IMR-90 (cell line): ENCODE data around the gene SNCA. TPM values are rescaled to one million over a fixed set of nuclear protein-coding genes. Genes with fewer than 3 reads are reported as not detected.

Experiments
- ATAC-seq: fragments of 200-7000 bp; cut with Tn5 transposase; 2 replicates; pipeline ENCODE4 v1.9.1; 2020; ENCODE audit warnings: low read depth, mild to moderate bottlenecking, moderate library complexity
- BruUV-seq: library from RNA; stranded (reverse); fragments of 400-500 nt; replicated peaks from 2 replicates; lab custom pipeline; 2021; lab: Mats Ljungman, UMichigan
- CTCF ChIA-PET: fragments of 300-600 bp; formaldehyde crosslinking; extraction: SDS; loops from one replicate; lab custom pipeline; 2021; ENCODE audit warnings: antibody characterized with exemption; lab: Yijun Ruan, JAX
- POLR2A ChIA-PET: fragments of 300-600 bp; sonication (Branson Sonifier 250); formaldehyde crosslinking; loops from one replicate; lab custom pipeline; 2022; ENCODE audit warnings: antibody characterized with exemption; ENCODE audit not compliant: unreplicated experiment; lab: Charles Lee
- DNase-seq: peaks from one replicate; pipeline ENCODE4 v3.0.0; 2013
- H2AFZ ChIP-seq: replicated peaks from 2 replicates; pipeline ENCODE3; 2013; ENCODE audit warnings: low read length, mild to moderate bottlenecking; ENCODE audit not compliant: poor library complexity
- H2AK5ac ChIP-seq: 2 replicates; pipeline ENCODE4 v1.6.1; 2013; ENCODE audit warnings: low read depth, low read length, inconsistent platforms
- H2AK9ac ChIP-seq: replicated peaks from 2 replicates; pipeline ENCODE3; 2013; ENCODE audit warnings: mild to moderate bottlenecking, low read depth, low read length, moderate library complexity; ENCODE audit not compliant: poor library complexity
- H2BK120ac ChIP-seq: 2 replicates; pipeline ENCODE4 v1.6.1; 2013; ENCODE audit warnings: low read depth, low read length, inconsistent platforms
- H2BK15ac ChIP-seq: 3 replicates; pipeline ENCODE4 v1.6.1; 2013; ENCODE audit warnings: low read depth, low read length, inconsistent platforms
- H2BK20ac ChIP-seq: 2 replicates; pipeline ENCODE4 v1.6.1; 2013; ENCODE audit warnings: low read depth, mild to moderate bottlenecking, inconsistent platforms, low read length, moderate library complexity
- H2BK5ac ChIP-seq: 2 replicates; pipeline ENCODE4 v1.6.1; 2013; ENCODE audit warnings: mild to moderate bottlenecking, low read depth, low read length, inconsistent platforms; ENCODE audit not compliant: poor library complexity, severe bottlenecking
- H3K14ac ChIP-seq: replicated peaks from 2 replicates; pipeline ENCODE4 v1.6.1; 2013; ENCODE audit warnings: low read depth, low read length, inconsistent platforms
- H3K18ac ChIP-seq: 2 replicates; pipeline ENCODE4 v1.6.1; 2013; ENCODE audit warnings: low read depth, low read length, control low read depth
- H3K23ac ChIP-seq: 2 replicates; pipeline ENCODE4 v1.6.1; 2013; ENCODE audit warnings: low read depth, low read length, inconsistent platforms
- H3K27ac ChIP-seq: 2 replicates; pipeline ENCODE4 v1.5.1; 2013; ENCODE audit warnings: mild to moderate bottlenecking, control low read depth, low read length; ENCODE audit not compliant: insufficient read depth
- H3K27me3 ChIP-seq: 2 replicates; pipeline ENCODE4 v1.6.1; 2013; ENCODE audit warnings: low read length; ENCODE audit not compliant: control insufficient read depth, insufficient read depth
- H3K36me3 ChIP-seq: 2 replicates; pipeline ENCODE4 v1.6.1; 2013; ENCODE audit warnings: low read length, mixed read lengths; ENCODE audit not compliant: control insufficient read depth, insufficient read depth
- H3K4ac ChIP-seq: 2 replicates; pipeline ENCODE4 v1.6.1; 2013; ENCODE audit warnings: low read depth, low read length, inconsistent platforms
- H3K4me1 ChIP-seq: 2 replicates; pipeline ENCODE4 v1.6.1; 2013; ENCODE audit warnings: low read length, mixed read lengths; ENCODE audit not compliant: control insufficient read depth, insufficient read depth
- H3K4me2 ChIP-seq: 2 replicates; pipeline ENCODE4 v1.6.1; 2013; ENCODE audit warnings: low read depth, mild to moderate bottlenecking, control low read depth, low read length, moderate library complexity
- H3K4me3 ChIP-seq: 2 replicates; pipeline ENCODE4 v1.5.1; 2013; ENCODE audit warnings: low read depth, mild to moderate bottlenecking, control low read depth, low read length, moderate library complexity; ENCODE audit not compliant: insufficient read depth
- H3K56ac ChIP-seq: 2 replicates; pipeline ENCODE4 v1.6.1; 2013; ENCODE audit warnings: low read length, inconsistent platforms; ENCODE audit not compliant: insufficient read depth; ENCODE audit errors: extremely low read depth
- H3K79me1 ChIP-seq, 2 experiments: 2 replicates each; pipeline ENCODE4 v1.6.1; 2013; ENCODE audit warnings: low read length in 2 of 2, inconsistent platforms in 1 of 2, low read depth in 1 of 2
- H3K9ac ChIP-seq: 2 replicates; pipeline ENCODE4 v1.6.1; 2013; ENCODE audit warnings: low read depth, low read length, control low read depth
- H3K9me1 ChIP-seq: 2 replicates; pipeline ENCODE4 v1.6.1; 2013; ENCODE audit warnings: low read length, inconsistent platforms; ENCODE audit not compliant: insufficient read depth
- H3K9me3 ChIP-seq: 2 replicates; pipeline ENCODE4 v1.6.1; 2013; ENCODE audit warnings: low read length; ENCODE audit not compliant: control insufficient read depth, insufficient read depth
- H4K20me1 ChIP-seq: 2 replicates; pipeline ENCODE4 v1.6.1; 2013; ENCODE audit warnings: low read length, inconsistent platforms; ENCODE audit not compliant: insufficient read depth
- H4K5ac ChIP-seq: 2 replicates; pipeline ENCODE4 v1.6.1; 2013; ENCODE audit warnings: mild to moderate bottlenecking, low read depth, low read length, control low read depth
- H4K8ac ChIP-seq, 2 experiments: 2 replicates each; pipeline ENCODE4 v1.6.1; 2013; ENCODE audit warnings: low read depth in 2 of 2, low read length in 2 of 2, control low read depth in 1 of 2, inconsistent platforms in 1 of 2
- H4K91ac ChIP-seq: 2 replicates; pipeline ENCODE4 v1.6.1; 2013; ENCODE audit warnings: low read depth, low read length, inconsistent platforms; ENCODE audit not compliant: insufficient read depth
- BHLHE40 ChIP-seq: fragments of 150-350 bp; IDR thresholded peaks from 2 replicates; pipeline ENCODE4 v1.6.1; 2016; ENCODE audit warnings: mild to moderate bottlenecking, low read depth, low read length
- CHD1 ChIP-seq: IDR thresholded peaks from 2 replicates; pipeline ENCODE4 v1.6.1; 2012; ENCODE audit warnings: low read depth, low read length, improper control_type of control experiment
- CTCF ChIP-seq: conservative IDR thresholded peaks from 2 replicates; pipeline ENCODE4 v1.5.1; 2012; ENCODE audit warnings: mild to moderate bottlenecking, low read depth, low read length, improper control_type of control experiment
- MAFK ChIP-seq: IDR thresholded peaks from 2 replicates; pipeline ENCODE4 v1.6.1; 2012; ENCODE audit warnings: low read depth, low read length, improper control_type of control experiment
- MAZ ChIP-seq: IDR thresholded peaks from 2 replicates; pipeline ENCODE4 v1.6.1; 2012; ENCODE audit warnings: low read depth, mild to moderate bottlenecking, low read length, improper control_type of control experiment, moderate library complexity, borderline replicate concordance
- NFE2L2 ChIP-seq: fragments of 150-350 bp; IDR thresholded peaks from 2 replicates; pipeline ENCODE4 v1.6.1; 2016; ENCODE audit warnings: low read depth, mild to moderate bottlenecking, low read length
- RAD21 ChIP-seq: IDR thresholded peaks from 2 replicates; pipeline ENCODE4 v1.6.1; 2012; ENCODE audit warnings: low read length, improper control_type of control experiment
- RCOR1 ChIP-seq: IDR thresholded peaks from 2 replicates; pipeline ENCODE4 v1.6.1; 2012; ENCODE audit warnings: mild to moderate bottlenecking, low read length, improper control_type of control experiment; ENCODE audit not compliant: insufficient replicate concordance
- RFX5 ChIP-seq: IDR thresholded peaks from 2 replicates; pipeline ENCODE4 v1.8.0; 2012; ENCODE audit warnings: low read depth, mild to moderate bottlenecking, low read length, moderate library complexity
- USF2 ChIP-seq: fragments of 150-350 bp; IDR thresholded peaks from 2 replicates; pipeline ENCODE4 v1.6.1; 2017; ENCODE audit warnings: mild to moderate bottlenecking, antibody characterized with exemption, low read length, low read depth
- WGBS, 2 experiments: methylation state at CpG; one replicate each; pipeline versions ENCODE4 v1.1.5 to v1.1.7; 2013; ENCODE audit warnings: missing lambda C conversion rate in 2 of 2; ENCODE audit not compliant: insufficient read length in 1 of 2; ENCODE audit errors: extremely low coverage in 2 of 2; 5-methylcytosine and 5-hydroxymethylcytosine counted together
- dilution Hi-C: fragments of 300-500 bp; cut with HindIII; formaldehyde crosslinking; loops from one replicate; pipeline ENCODE4 v1.14.3; 2018; ENCODE audit warnings: low sequenced_read_pairs; ENCODE audit not compliant: unreplicated experiment
- in situ Hi-C: fragments of 300-500 bp; cut with MboI; formaldehyde crosslinking; loops from 3 replicates; pipeline ENCODE4 v1.14.3; 2019; ENCODE audit warnings: low sequenced_read_pairs, inconsistent platforms, mixed read lengths
- intact Hi-C: fragments of 100-400 bp; cut with micrococcal nuclease; formaldehyde crosslinking; loops from 2 replicates; pipeline ENCODE4 v1.10.0; 2022
- polyA plus RNA-seq, 3 experiments: library from polyadenylated mRNA; depleted of rRNA; stranded (reverse); fragments of >200 nt; gene quantifications; 2 replicates each; pipeline ENCODE4 v1.2.3, GENCODE V29; 2012; ENCODE audit warnings: low replicate concordance in 1 of 3
- total RNA-seq: library from RNA; depleted of rRNA; stranded (reverse); fragments of >200 nt; gene quantifications from 2 replicates; pipeline ENCODE4 v1.2.3, GENCODE V29; 2012
- TF ChIP-seq, protein P1 (sequence below): fragments of 150-350 bp; IDR thresholded peaks from 2 replicates; pipeline ENCODE4 v1.6.1; 2016; ENCODE audit warnings: low read depth, mild to moderate bottlenecking, low read length, moderate library complexity, borderline replicate concordance

The SNCA gene
- total and polyA plus RNA-seq, 2 of the 4 experiments (the other 2 are of a cell fraction) = 0.36 to 0.46 TPM

GRCh38 chr4:89712827-89713226 is 124.1 kb downstream of the SNCA start:
- H3K4me1 ChIP-seq = peaks cover 6% of the 10 kb centered on the region
- TF ChIP-seq BHLHE40 (no peak), RCOR1 (no peak), NFE2L2 (no peak), USF2 (no peak), RFX5 (no peak), MAZ (no peak), RAD21 (no peak), CTCF (no peak), CHD1 (no peak), MAFK (no peak)
- TF ChIP-seq, protein P1, sequence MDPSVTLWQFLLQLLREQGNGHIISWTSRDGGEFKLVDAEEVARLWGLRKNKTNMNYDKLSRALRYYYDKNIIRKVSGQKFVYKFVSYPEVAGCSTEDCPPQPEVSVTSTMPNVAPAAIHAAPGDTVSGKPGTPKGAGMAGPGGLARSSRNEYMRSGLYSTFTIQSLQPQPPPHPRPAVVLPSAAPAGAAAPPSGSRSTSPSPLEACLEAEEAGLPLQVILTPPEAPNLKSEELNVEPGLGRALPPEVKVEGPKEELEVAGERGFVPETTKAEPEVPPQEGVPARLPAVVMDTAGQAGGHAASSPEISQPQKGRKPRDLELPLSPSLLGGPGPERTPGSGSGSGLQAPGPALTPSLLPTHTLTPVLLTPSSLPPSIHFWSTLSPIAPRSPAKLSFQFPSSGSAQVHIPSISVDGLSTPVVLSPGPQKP = no peak
- no peak overlapping the region for H4K8ac ChIP-seq
- in situ Hi-C loops (no loop called here), dilution Hi-C loops (no loop called here), intact Hi-C loops (no loop called here)
- no peak overlapping the region for H3K27ac ChIP-seq
- no peak overlapping the region for H2BK20ac ChIP-seq
- no peak overlapping the region for H3K4me2 ChIP-seq
- no peak overlapping the region for H3K4me3 ChIP-seq
- BruUV-seq = no TSS peak
- WGBS, 2 experiments = no CpG with 5 or more reads among the region's 4 CpGs
- no peak overlapping the region for H4K91ac ChIP-seq
- no peak overlapping the region for H2AFZ ChIP-seq
- H3K36me3 ChIP-seq = no peaks in the 10 kb centered on the region
- DNase-seq (no peak), ATAC-seq (no peak)
- H3K9me1 ChIP-seq = no peaks in the 10 kb centered on the region
- no peaks in the 10 kb centered on the region for H3K9me3 ChIP-seq
- ChIA-PET POLR2A (no interaction called here), CTCF (no interaction called here)
- H2AK9ac ChIP-seq = no peak overlapping the region
- no peak overlapping the region for H3K9ac ChIP-seq
- no peak overlapping the region for H2BK120ac ChIP-seq
- no peak overlapping the region for H3K4ac ChIP-seq
- H3K27me3 ChIP-seq = no peaks in the 10 kb centered on the region
- H3K79me1 ChIP-seq = no peaks in the 10 kb centered on the region
- H4K5ac ChIP-seq = no peak overlapping the region
- H2AK5ac ChIP-seq = no peak overlapping the region
- no peak overlapping the region for H2BK15ac ChIP-seq
- H2BK5ac ChIP-seq = no peak overlapping the region
- no peaks in the 10 kb centered on the region for H4K20me1 ChIP-seq
- H3K18ac ChIP-seq = no peak overlapping the region
- H3K14ac ChIP-seq = no peak overlapping the region
- H3K23ac ChIP-seq = no peak overlapping the region
- no peak overlapping the region for H3K56ac ChIP-seq
